Left cardiac atrium (tissue), 4 donors: ENCODE measurements around the gene HDDC2. TPM values are rescaled to one million over a fixed set of nuclear protein-coding genes. Genes with fewer than 3 reads are reported as not detected.

Experiments used
- ATAC-seq, 2 donors: fragments of 200-7000 bp; cut with Tn5 transposase; one replicate each; pipeline ENCODE4 v1.9.1; 2020; ENCODE audit warnings: mild to moderate bottlenecking in 2 of 2, moderate library complexity in 2 of 2
- DNase-seq: peaks from one replicate; pipeline ENCODE4 v3.0.0-alpha.2; 2020
- intact Hi-C, 2 donors: fragments of 100-400 bp; cut with DNase I; formaldehyde crosslinking; loops; one replicate each; pipeline versions ENCODE4 v1.14.1 to v1.15.1; 2022 to 2023
- long read RNA-seq: library from polyadenylated mRNA; unstranded; transcript quantifications from one replicate; pipeline ENCODE4 v2.0.0, GENCODE V29; 2021
- total RNA-seq, 2 donors: library from RNA; stranded (reverse); fragmentation: NEBNext Ultra II Directional; extraction: Animal tissue kit (Norgen Biotek cat#: 25700); gene quantifications; one replicate each; pipeline ENCODE4 v1.2.1, GENCODE V29; 2021
- donor health status: DM: no; HTN: yes; CAD: no.
- donor health status: DM: no; HTN: yes; CAD: no; lungs with severe emphysema.
- donor health status: DM: yes; HTN: yes; CAD: no.
- donor health status: Dilated cardiomyopathy.

The HDDC2 gene, protein sequence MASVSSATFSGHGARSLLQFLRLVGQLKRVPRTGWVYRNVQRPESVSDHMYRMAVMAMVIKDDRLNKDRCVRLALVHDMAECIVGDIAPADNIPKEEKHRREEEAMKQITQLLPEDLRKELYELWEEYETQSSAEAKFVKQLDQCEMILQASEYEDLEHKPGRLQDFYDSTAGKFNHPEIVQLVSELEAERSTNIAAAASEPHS
- total RNA-seq: 10 to 100 TPM; 78.1 to 80.3 TPM
- long read RNA-seq, transcript HDDC2-202 (6 exons, 918 nt): major isoform, 5 of 18 reads
- long read RNA-seq, partial matches to known transcripts: 4 of 18 reads
- long read RNA-seq, other reads (novel, unspliced or antisense): 5 of 18 reads

DNA sequence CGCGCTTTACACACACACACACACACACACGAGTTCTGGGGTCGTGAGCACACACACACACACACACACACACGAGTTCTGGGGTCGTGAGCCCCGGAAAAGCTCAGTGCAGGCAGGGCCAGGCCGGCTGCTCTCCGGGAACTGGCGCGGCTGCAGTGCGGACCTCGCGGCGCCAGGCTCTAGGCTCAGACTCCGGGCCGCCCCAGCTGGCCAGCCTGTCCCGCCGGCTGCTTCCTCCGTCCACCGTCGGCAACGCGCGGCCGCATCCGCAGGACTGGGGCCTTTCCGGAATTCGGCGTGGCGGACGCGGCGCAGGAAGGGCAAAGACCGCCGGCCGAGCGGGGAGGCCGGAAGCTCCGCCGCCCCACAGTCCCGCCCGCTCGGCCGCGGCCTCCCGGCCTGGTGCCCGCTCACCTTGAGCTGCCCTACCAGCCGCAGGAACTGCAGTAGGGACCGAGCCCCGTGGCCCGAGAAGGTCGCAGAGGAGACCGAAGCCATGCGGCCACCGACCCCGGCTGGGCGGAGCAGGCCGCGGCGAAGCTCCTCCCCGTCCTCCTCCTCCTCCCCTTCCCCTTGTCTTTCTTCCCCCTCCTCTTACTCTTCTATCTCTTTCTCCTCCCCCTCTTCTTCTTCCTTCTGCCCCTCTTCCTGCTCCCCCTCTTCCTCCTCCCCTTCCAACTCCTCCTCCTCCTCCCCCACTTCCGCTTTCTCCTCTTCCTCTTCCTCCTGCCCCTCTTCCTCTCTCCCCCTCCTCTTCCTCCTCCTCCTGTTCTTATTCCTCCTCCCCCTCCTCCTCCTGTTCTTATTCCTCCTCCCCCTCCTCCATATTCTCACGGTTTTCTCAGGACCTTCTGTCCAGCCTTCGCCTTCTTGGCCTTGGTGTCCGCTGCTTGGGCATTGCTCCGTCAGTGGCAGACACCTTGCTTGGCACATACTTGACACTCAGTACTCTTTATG, at the start of gene HDDC2:
Gene HDDC2 (minus strand): TSS at position 533 of the 957 bp plus-strand sequence. CDS start 35 bp downstream, at position 498.
- intact Hi-C loops: loop anchor here (5.0 to 10.0 kb wide), 3 partner anchors 147 to 683 kb away; partner anchors contain the start of genes TPD52L1 (in 2 of the 2) and TRMT11 (in 1 of the 2)
- peak; percentile 94 to 95 for ATAC-seq

DNA sequence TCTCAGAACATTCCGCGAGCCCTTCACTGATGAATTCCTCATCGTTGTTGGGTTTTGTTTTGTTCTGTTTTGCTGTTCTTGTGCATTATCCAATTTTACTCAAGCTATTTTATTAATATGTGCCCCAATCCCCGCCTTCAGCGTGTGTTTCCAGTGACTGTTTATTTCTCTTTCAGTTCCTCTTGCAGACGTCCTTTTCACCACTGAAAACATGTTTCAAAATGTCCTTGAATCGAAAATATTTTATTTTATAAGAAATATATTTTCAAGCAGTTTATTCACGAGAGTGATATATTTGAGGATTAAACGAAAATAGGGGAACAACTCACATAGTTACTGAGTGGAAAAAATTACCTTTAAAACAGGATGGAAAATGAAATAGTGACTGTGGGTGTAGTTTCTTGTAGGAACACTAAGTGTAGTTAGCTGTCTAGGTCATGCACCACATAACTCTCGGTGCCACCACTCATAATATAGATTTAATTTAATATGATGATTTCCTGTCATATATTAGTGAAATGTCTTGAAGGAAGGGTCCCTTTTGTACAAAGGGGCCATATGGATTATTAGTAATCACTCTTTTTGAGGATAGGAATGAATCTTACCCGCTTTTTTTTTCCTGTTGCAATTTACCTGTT, 45.3 kb upstream of the HDDC2 start:
- intact Hi-C loops: no loop called here
- DNase-seq (no peak), ATAC-seq (no peak)

More for the DNA sequence above, at the start of gene HDDC2:
- peak; percentile 86 for DNase-seq

DNA sequence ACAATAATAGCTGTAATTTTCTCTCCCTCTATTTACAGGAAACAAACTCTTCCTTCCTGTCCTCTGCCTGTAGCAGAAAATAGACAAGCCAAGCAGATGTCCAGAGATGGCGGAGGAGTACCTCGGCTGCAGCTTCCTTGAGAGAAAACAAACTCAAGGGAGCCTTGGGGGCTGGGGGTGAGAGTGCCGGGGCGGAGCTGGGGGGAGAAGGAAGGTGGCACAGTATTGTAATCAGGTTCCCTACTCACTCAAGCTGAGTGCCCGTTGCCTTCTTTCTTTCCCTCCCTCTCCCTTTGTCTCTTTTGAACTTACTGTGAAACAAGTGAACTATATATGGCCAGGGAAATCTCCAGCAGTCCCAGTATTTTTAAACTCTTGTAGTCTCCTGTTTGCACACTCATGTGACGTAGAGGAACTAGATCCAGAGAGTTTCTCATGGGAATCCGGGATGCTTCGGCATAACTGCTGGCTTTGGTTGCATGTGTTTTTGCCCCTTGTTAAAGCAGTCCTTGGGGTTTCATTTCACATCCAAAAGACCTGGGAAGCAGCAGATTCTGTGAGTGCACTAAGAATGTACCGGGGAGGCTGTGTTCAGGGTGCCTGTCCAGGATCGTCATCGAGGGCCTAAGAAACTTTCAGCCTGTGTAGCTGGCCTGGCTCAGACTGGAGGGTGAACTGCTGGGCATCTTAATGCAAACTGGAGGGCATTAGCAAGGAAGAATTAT, 44.6 kb upstream of the HDDC2 start:
- intact Hi-C loops: no loop called here
- ATAC-seq (peak in 1 of 2 donors; percentile 23), DNase-seq (no peak)

DNA sequence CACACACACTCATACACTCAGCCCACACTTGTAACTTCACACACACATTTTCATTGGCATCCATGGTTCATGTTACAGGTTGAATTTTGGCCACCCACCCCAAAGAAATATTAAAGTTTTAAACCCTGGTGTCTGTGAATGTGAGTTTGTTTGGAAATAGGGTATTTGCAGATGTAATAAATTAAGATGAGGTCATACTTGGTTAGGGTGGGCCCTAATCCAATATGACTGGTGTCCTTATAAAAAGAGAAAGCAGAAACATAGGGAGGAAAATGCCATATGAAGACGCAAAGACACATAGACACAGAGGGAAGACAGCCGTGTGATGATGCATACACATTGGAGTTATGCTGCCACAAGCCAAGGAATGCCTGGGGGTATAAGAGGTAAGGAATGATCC, 39.7 kb upstream of the HDDC2 start:
- intact Hi-C loops: no loop called here
- no peak for ATAC-seq
- DNase-seq: no peak

DNA sequence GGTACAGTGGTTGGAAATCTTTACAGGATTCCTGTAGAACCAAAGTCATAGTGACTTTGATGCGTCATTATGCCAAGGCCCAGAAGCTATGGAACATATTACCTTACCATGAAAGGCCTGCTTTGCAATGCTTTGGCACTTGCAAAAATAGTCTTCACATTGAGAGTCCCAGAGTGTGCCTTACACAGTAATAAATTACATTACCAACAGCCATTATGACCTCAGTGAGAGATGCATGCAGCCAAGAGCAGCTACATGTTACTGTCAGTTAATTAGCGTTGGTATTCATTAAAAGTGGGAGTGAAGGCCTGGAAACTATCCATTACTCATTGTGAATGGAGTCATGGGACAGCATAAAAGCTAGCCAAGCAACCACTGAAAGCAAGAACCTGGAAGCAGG, 39.2 kb upstream of the HDDC2 start:
- DNase-seq (no peak), ATAC-seq (no peak)
- intact Hi-C loops: no loop called here

DNA sequence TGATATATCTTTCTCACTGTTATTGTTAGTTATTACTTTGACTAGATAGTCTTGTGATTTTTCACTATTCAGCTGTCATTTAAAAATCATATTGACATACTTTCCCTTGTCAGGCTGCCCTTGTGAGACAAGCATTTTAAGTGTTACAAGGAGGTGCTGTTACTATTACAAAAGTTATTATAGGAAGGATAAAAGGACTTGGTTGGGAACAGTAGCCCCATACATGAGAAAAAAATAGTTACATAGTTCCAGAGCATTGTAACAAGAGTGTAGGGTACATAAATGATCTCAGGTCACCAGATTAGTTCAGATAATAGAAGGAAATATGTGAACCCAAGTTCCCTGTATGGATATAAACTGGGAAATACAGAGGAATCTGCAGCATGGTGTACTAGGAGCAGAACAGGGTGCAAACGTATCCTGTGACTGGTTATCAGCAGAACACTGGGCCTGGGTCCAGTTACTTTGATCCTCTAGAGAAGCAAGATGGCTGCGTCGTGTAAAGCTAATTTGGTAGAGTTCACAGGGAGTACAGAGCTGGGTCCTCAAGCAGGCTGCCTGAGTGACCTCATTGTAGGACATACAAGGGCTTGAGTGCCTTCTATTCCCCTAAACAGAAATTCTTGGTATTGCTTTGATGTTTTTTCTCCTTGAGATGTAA, 38.5 kb upstream of the HDDC2 start:
- peak in 1 of 2 donors; percentile 54 for ATAC-seq
- DNase-seq: no peak
- intact Hi-C loops: no loop called here

DNA sequence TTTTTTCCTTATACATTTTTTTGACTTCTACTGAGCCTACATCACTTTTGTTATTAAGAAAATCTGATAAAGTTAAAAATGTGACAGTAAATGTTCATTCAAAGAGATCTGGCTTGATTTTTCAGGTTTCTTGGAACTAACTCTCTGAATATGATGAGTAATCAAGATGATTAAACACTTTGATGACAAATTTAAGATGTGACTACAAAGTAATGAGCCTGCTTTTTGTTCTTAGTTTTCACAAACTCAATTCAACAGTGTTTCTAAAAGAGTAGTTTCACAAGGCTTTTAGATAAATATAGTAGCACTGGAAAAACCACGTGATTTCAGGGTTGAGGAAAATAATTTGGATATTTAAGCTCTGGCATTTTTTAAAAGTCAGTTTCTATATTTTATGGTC, 37.9 kb upstream of the HDDC2 start:
- intact Hi-C loops: no loop called here

DNA sequence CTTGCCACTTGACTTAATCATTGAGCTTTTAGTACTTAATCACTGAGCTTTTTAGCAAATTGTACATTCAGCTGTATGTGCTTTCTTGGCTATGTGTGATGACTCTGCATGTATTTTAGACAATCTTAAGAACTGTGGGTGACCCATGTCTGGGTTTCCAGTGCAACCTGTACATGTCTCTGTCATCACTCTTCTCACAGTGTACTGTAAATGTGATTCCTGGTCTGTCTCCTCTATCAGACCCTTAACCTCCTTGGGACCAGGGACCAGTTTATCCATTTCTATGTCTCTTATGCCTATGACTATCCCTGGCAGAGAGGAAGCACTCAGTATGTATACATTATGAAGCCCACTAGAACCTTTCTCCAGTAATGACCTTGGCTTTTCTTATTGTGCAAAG, 36.6 kb upstream of the HDDC2 start:
- intact Hi-C loops: no loop called here
- no peak for ATAC-seq
- DNase-seq: no peak

More for the DNA sequence above, 37.9 kb upstream of the HDDC2 start:
- DNase-seq: no peak
- no peak for ATAC-seq

DNA sequence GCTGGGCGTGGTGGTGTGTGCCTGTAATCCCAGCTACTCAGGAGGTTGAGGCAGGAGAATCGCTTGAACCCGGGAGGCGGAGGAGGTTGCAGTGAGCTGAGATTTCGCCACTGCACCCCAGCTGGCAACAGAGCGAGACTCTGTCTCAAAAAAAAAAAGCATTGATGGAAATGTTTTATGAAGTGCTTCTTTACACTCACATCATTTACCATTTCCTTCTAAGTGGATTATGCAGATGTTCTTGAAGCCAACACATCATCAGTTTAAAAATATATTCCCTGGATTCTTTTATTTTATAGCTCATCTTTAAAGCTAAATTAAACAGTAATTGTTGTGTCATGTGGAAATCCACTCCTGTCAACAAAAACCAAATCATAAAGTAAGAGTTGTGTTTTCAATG, 35.9 kb upstream of the HDDC2 start:
- intact Hi-C loops: no loop called here
- ATAC-seq (no peak), DNase-seq (no peak)

DNA sequence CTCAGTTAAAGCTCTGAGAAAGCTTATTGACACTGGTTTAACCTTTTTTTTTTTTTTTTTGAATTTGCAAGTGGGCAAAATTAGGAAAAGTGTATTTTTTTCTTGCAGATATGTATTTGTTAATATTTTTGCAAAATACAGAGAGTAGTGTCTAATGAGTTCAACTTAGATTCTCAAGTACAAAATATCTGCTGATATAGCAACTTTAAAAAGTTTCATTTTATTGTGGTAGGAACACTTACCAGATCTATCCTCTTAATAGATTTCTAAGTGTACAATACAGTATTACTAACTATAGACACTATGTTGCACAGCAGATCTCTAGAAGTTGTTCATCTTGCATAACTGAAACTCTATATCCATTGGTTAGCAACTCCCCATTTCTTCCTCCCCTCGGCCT, 30.9 kb upstream of the HDDC2 start:
- no peak for DNase-seq
- no peak for ATAC-seq
- intact Hi-C loops: no loop called here

DNA sequence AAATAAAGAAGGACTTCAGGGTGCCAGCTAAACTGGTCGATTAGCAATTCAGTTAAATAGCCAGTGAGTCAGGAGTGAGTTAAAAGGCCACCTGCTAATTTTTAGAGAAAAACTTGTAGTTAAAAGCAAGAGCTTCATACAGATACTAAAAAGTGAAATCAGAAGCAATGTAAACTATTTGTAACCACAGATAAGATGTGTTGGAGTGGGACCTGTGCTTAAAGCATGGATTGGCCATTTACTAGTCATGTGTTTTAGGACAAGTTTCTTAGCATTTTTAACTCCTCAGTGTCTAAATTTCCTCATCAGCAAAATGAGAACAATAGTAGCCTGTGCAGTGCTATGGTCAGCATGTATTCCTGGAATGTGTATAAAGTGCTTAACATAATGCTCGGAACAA, 23.8 kb upstream of the HDDC2 start:
- ATAC-seq: no peak
- no peak for DNase-seq
- intact Hi-C loops: no loop called here

DNA sequence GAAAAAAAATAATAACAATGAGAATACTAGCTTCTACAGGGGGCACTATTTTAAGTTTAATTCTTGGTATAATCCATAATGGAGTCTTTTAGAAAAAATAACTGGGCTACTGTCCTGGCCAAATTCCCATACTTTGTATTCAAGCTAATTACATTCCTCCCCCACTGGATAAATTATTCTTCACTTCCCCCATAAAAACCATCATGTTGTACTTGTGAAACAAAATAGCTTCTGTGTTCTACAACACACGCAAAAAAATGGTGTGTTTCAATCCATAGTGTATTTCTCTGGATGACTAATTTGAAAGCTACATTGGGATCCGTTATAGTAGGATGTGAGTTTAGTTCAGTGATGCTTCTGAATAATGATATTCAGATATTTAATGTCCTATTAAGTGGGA, 21.6 kb upstream of the HDDC2 start:
- intact Hi-C loops: no loop called here
- DNase-seq (no peak), ATAC-seq (no peak)

DNA sequence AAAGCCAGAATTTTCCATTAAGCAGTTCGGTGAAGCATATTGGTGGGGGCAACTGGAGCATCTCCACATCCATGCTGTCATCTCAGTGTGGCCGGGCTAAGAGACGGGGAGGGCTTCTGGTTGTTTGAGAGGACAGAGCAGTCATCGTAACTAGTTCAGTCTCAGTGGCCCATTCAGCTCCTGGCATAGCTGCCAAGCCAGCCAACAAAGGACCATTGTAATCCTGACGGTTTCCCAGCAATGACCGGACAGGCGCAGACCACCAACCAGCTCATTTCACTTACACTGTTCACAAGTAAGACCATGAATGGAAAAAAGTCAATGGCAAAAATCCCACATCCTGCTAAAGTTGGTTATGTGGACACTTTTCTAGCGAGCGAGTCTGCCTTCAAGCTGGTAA, 14.9 kb upstream of the HDDC2 start:
- intact Hi-C loops: no loop called here
- no peak for ATAC-seq
- DNase-seq: peak; percentile 23

DNA sequence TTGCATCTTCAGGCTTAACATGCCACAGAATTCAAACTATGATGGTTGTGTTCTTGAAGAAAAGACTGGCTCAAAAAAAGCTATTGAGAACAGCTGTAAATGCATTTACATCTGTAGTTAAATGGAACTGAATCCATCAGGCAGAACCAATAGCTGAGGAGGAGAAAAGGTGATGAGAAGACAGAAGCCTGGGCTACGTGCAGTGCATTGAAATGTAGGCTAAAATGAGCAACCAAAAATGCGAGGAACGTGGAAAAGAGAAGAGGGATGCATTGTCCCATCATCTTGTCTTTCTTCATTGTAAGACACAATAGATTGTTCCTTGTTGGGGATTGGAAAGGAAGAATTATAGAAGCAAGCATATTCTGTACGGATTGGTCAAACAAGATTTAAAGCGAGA, 13.8 kb upstream of the HDDC2 start:
- intact Hi-C loops: no loop called here
- DNase-seq: no peak

DNA sequence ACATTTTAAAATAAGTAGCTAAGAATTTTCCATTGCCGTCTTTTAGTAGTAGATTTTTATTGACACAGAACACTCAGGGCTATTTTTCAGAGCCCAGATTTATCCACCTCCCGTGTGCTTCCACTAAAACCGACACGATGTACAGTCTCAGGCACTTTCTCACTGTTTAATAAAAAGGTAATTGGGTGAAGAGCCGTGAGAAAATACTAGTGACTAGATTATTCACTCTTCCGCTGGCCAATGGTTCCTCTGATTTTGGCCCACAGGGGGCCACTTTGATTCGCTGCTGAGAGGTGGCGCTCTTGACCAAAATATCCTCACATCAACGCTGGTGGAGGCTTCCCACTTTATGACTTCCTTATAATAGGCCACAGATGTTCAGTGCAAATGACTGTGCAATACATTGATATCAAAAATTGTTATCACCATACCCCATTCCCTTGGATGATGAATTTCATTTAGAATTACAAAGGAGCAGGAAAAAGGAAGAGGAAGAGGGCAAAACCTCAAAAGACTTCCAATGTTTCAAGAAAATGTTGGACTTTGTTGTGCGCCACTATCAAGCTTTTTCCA, 12.3 kb upstream of the HDDC2 start:
- intact Hi-C loops: loop anchor here (1.0 to 5.0 kb wide), 3 partner anchors 438 to 455 kb away; no protein-coding TSS in a partner anchor
- ATAC-seq (peak; percentile 91), DNase-seq (peak; percentile 67)

More for the DNA sequence above, 13.8 kb upstream of the HDDC2 start:
- no peak for ATAC-seq

DNA sequence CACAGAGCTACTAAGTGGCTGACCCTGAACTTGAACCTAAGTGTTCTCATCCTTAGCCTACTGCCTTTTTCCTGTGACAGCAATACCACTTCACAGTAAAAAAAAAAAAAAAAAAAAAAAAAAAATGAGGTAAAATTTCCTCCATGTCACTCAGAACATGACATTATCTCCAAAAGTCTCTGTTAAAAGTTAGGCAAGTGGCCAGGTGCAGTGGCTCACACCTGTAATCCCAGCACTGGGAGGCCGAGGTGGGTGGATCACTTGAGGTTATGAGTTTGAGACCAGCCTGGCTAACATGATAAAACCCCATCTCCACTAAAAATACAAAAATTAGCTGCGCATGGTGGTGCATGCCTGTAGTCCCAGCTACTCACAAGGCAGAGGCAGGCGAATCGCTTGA, 11.2 kb upstream of the HDDC2 start:
- DNase-seq (no peak), ATAC-seq (no peak)
- intact Hi-C loops: loop anchor here (5.0 kb wide), 2 partner anchors 439 to 454 kb away; no protein-coding TSS in a partner anchor

DNA sequence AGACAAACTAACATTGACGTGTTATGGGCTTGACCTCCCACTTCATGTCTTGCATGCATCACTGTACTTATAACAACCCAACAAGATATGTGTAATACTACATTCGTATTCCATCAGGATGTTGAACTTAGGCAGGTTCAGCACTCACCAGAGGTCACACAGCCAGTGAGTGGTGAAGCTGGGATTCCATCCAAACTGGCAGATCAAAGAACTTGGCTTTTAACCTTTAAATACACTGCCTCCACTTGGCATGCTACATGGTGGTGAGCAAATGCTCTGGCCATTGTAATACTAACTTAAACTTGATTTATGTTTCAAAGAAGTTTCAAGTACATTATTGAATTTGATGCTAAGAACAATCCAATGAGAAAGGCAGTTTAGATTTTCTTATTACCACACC, 10.7 kb upstream of the HDDC2 start:
- intact Hi-C loops: loop anchor here (5.0 kb wide), 2 partner anchors 440 to 455 kb away; no protein-coding TSS in a partner anchor
- no peak for ATAC-seq
- DNase-seq: no peak
